Esophagus muscularis mucosa (tissue), 4 donors: ENCODE data around the gene RAMP1.

Experiments
- CTCF ChIP-seq, 3 experiments: fragments of 200-600 bp in 2 of 3; fragments of 450-650 bp in 1 of 3; sonication (generic) in 2 of 3; IDR thresholded peaks; one replicate each; pipeline ENCODE4 v1.5.1; 2017 to 2019; ENCODE audit warnings: antibody characterized with exemption in 3 of 3, mild to moderate bottlenecking in 2 of 3, moderate library complexity in 1 of 3
- EP300 ChIP-seq: sonication (generic); formaldehyde crosslinking; IDR thresholded peaks from one replicate; pipeline ENCODE4 v1.6.1; 2017; ENCODE audit warnings: antibody characterized with exemption
- POLR2A ChIP-seq: fragments of 450-650 bp; IDR thresholded peaks from one replicate; pipeline ENCODE4 v1.6.1; 2017; ENCODE audit warnings: antibody characterized with exemption, moderate library complexity, mild to moderate bottlenecking, low read depth

- TF ChIP-seq CTCF (IDR thresholded peaks at IDR 0.05) (no peak), POLR2A (no peak), EP300 (no peak)
Measured at GRCh38 chr2:237818066-237818473, 41.4 kb upstream of the RAMP1 start.
